ENCODE measurements around the gene PTTG1. TPM values are rescaled to one million over a fixed set of nuclear protein-coding genes. Genes with fewer than 3 reads are reported as not detected.

PTTG1 gene
- total RNA-seq, 1 donor from 2014 or later = 425 TPM

- Histone ChIP-seq H3K27ac (no peak overlapping the region), H3F3A (ENCODE audit: low read depth) (peaks cover 14% of the 10 kb centered on the region), H3K79me2 (ENCODE audit: low read depth) (no peaks in the 10 kb centered on the region), H3K9me3 (ENCODE audit: low read depth) (peaks cover 9% of the 10 kb centered on the region), H3K36me3 (no peaks in the 10 kb centered on the region), H2AFZ (replicated peaks) (no peak overlapping the region), H4K20me1 (ENCODE audit: low read depth) (no peaks in the 10 kb centered on the region), H3K4me3 (no peak overlapping the region), H3K27me3 (no peaks in the 10 kb centered on the region), H3K4me2 (no peak overlapping the region), H3K4me1 (no peaks in the 10 kb centered on the region), H3K9ac (no peak overlapping the region)
- Mint-ChIP-seq H3K4me1 (no peaks in the 10 kb centered on the region), H3K4me3 (no peak overlapping the region), H3K36me3 (peaks cover 21% of the 10 kb centered on the region), H3K9me3 (peaks cover 26% of the 10 kb centered on the region), H3K27me3 (ENCODE audit: insufficient read depth, low read depth) (peaks cover 2% of the 10 kb centered on the region), H3K27ac (no peak overlapping the region)
- no peak for TF ChIP-seq EZH2phosphoT487 (IDR thresholded peaks at IDR 0.05)
- TF ChIP-seq CTCF (IDR thresholded peaks at IDR 0.05) = no peak
- TF ChIP-seq EZH2 (IDR thresholded peaks at IDR 0.05) = no peak
- no peak for DNase-seq (ENCODE audit: low spot score)
These were observed 37.0 kb upstream of the PTTG1 start for GRCh38 chr5:160384681-160385080.

- peaks cover 21% of the 10 kb centered on the region for H3K36me3 Mint-ChIP-seq
These were observed 36.2 kb upstream of the PTTG1 start for GRCh38 chr5:160385496-160385895.

GRCh38 chr5:160387445-160387844 lies 34.2 kb upstream of the PTTG1 start:
- H3K4me3 Mint-ChIP-seq = no peak overlapping the region
- DNase-seq (ENCODE audit: low spot score) = no peak
- Histone ChIP-seq H3K36me3 (no peaks in the 10 kb centered on the region), H3K4me3 (no peak overlapping the region), H3K9me3 (ENCODE audit: low read depth) (peaks cover 9% of the 10 kb centered on the region), H3K4me1 (no peaks in the 10 kb centered on the region), H3K27me3 (no peaks in the 10 kb centered on the region), H3K4me2 (no peak overlapping the region), H3K9ac (no peak overlapping the region), H3K79me2 (ENCODE audit: low read depth) (no peaks in the 10 kb centered on the region), H3F3A (ENCODE audit: low read depth) (peaks cover 14% of the 10 kb centered on the region), H3K27ac (no peak overlapping the region), H2AFZ (replicated peaks) (no peak overlapping the region), H4K20me1 (ENCODE audit: low read depth) (no peaks in the 10 kb centered on the region)
- H3K27ac Mint-ChIP-seq = no peak overlapping the region
- peaks cover 29% of the 10 kb centered on the region for H3K9me3 Mint-ChIP-seq
- H3K4me1 Mint-ChIP-seq = no peaks in the 10 kb centered on the region
- peaks cover 2% of the 10 kb centered on the region for H3K27me3 Mint-ChIP-seq (ENCODE audit: insufficient read depth, low read depth)
- TF ChIP-seq EZH2phosphoT487 (IDR thresholded peaks at IDR 0.05) = no peak
- no peak for TF ChIP-seq CTCF (IDR thresholded peaks at IDR 0.05)
- TF ChIP-seq EZH2 (IDR thresholded peaks at IDR 0.05) = no peak
- peaks cover 25% of the 10 kb centered on the region for H3K36me3 Mint-ChIP-seq

More at GRCh38 chr5:160385496-160385895, 36.2 kb upstream of the PTTG1 start:
- no peak for DNase-seq (ENCODE audit: low spot score)
- no peak overlapping the region for H3K4me3 Mint-ChIP-seq
- Histone ChIP-seq H3K4me3 (no peak overlapping the region), H3K4me2 (no peak overlapping the region), H2AFZ (replicated peaks) (no peak overlapping the region), H3K79me2 (ENCODE audit: low read depth) (no peaks in the 10 kb centered on the region), H3K4me1 (no peaks in the 10 kb centered on the region), H3K27ac (no peak overlapping the region), H3K9ac (no peak overlapping the region), H4K20me1 (ENCODE audit: low read depth) (no peaks in the 10 kb centered on the region), H3F3A (ENCODE audit: low read depth) (peaks cover 14% of the 10 kb centered on the region), H3K36me3 (no peaks in the 10 kb centered on the region), H3K9me3 (ENCODE audit: low read depth) (peaks cover 9% of the 10 kb centered on the region), H3K27me3 (no peaks in the 10 kb centered on the region)
- peaks cover 2% of the 10 kb centered on the region for H3K27me3 Mint-ChIP-seq (ENCODE audit: insufficient read depth, low read depth)
- H3K9me3 Mint-ChIP-seq = peaks cover 26% of the 10 kb centered on the region
- no peak overlapping the region for H3K27ac Mint-ChIP-seq
- H3K4me1 Mint-ChIP-seq = no peaks in the 10 kb centered on the region
- TF ChIP-seq CTCF (IDR thresholded peaks at IDR 0.05) (no peak), EZH2 (IDR thresholded peaks at IDR 0.05) (no peak), EZH2phosphoT487 (IDR thresholded peaks at IDR 0.05) (no peak)

All from neural progenitor cell (in vitro differentiated cells).